Effector memory CD4-positive, alpha-beta T cell (primary cell): ENCODE data around the gene IL4I1.

Source experiments
- DNase-seq, 3 donors: peaks; one replicate each; pipeline ENCODE4 v3.0.0-alpha.2; 2020
- H3K27ac ChIP-seq: 2 replicates; pipeline ENCODE4 v1.7.0; 2013; ENCODE audit warnings: mild to moderate bottlenecking, low read length, moderate library complexity; ENCODE audit not compliant: insufficient read depth, poor library complexity, severe bottlenecking
- H3K27me3 ChIP-seq: replicated peaks from 2 replicates; pipeline ENCODE4 v1.7.0; 2013; ENCODE audit warnings: mild to moderate bottlenecking, low read length; ENCODE audit not compliant: insufficient read depth, control insufficient read depth, poor library complexity, severe bottlenecking
- H3K36me3 ChIP-seq: 2 replicates; pipeline ENCODE4 v1.7.0; 2013; ENCODE audit warnings: mild to moderate bottlenecking, low read length, moderate library complexity; ENCODE audit not compliant: control insufficient read depth, insufficient read depth
- H3K4me1 ChIP-seq: 2 replicates; pipeline ENCODE4 v1.7.0; 2013; ENCODE audit warnings: low read length, mild to moderate bottlenecking; ENCODE audit not compliant: control insufficient read depth, insufficient read depth, poor library complexity, severe bottlenecking
- H3K4me3 ChIP-seq: 2 replicates; pipeline ENCODE4 v1.7.0; 2013; ENCODE audit warnings: low read length, low read depth, mild to moderate bottlenecking; ENCODE audit not compliant: insufficient read depth, poor library complexity, severe bottlenecking
- H3K9me3 ChIP-seq: 2 replicates; pipeline ENCODE4 v1.7.0; 2013; ENCODE audit warnings: mild to moderate bottlenecking, low read length, moderate library complexity; ENCODE audit not compliant: control insufficient read depth

The IL4I1 gene

GRCh38 chr19:49857061-49857837 lies 39.4 kb downstream of the IL4I1 start:
- Histone ChIP-seq H3K27me3 (no peaks in the 10 kb centered on the region), H3K36me3 (peaks cover 55% of the 10 kb centered on the region), H3K9me3 (no peaks in the 10 kb centered on the region), H3K4me3 (no peak overlapping the region), H3K4me1 (no peaks in the 10 kb centered on the region), H3K27ac (no peak overlapping the region)
- no peak for DNase-seq

GRCh38 chr19:49856574-49857021 lies 40.1 kb downstream of the IL4I1 start:
- H3K27me3 ChIP-seq = no peaks in the 10 kb centered on the region
- H3K4me1 ChIP-seq = peaks cover 3% of the 10 kb centered on the region
- H3K27ac ChIP-seq = no peak overlapping the region
- H3K4me3 ChIP-seq = no peak overlapping the region
- no peak for DNase-seq
- H3K36me3 ChIP-seq = peaks cover 52% of the 10 kb centered on the region
- no peaks in the 10 kb centered on the region for H3K9me3 ChIP-seq

DNA sequence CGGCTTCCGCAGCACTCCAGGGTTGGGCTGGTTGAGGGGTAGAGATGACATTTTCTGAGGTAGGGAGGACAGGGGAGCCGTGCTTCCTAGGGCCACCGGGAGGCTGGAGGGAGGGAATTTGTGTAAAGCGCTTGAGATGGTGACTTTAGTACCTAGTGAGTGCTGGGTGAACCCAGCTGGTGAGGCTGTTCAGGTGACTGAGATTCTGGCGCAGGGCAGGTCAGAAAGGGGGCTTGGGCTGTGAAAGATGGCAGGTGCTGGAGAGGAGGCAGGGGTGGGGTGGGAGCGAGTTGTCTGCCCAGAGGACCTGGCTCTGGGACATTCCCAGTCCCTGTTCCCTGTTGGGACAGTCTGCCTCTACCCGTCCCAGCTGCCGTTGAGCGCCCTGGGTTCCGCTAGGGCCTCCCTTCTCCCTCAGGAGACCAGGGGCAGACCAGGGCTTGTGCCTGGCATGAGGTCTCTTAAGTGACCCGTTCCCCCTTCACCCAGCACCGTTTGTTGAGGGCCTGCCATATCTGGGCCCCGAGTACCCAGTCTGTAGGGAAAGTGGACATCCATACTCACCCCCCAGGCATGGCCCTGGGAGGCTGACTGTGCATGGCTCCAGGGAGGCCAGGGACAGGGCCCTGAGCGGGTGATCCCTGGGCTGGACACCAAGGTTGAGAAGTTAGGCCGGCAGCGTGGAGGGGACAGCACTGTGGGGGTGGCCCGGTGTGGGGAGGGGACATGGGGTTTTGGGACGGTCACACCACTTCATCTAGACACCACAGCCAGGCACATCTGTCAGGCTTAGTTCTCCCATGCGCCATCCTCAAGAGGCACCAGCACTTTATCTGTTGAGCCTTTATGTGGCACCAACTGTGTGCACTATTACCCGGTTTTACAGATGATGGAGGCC lies 40.8 kb downstream of the IL4I1 start:
- no peak overlapping the region for H3K4me3 ChIP-seq
- H3K27ac ChIP-seq = no peak overlapping the region
- H3K27me3 ChIP-seq = no peaks in the 10 kb centered on the region
- H3K9me3 ChIP-seq = no peaks in the 10 kb centered on the region
- H3K36me3 ChIP-seq = peaks cover 47% of the 10 kb centered on the region
- DNase-seq = no peak
- peaks cover 3% of the 10 kb centered on the region for H3K4me1 ChIP-seq

- DNase-seq = no peak
- H3K27ac ChIP-seq = no peak overlapping the region
- H3K4me1 ChIP-seq = peaks cover 3% of the 10 kb centered on the region
- no peaks in the 10 kb centered on the region for H3K27me3 ChIP-seq
- peaks cover 40% of the 10 kb centered on the region for H3K36me3 ChIP-seq
- no peak overlapping the region for H3K4me3 ChIP-seq
- H3K9me3 ChIP-seq = no peaks in the 10 kb centered on the region
These were observed 41.4 kb downstream of the IL4I1 start for GRCh38 chr19:49855277-49855675.

GRCh38 chr19:49854378-49855263 lies 42.1 kb downstream of the IL4I1 start:
- no peak overlapping the region for H3K4me3 ChIP-seq
- no peaks in the 10 kb centered on the region for H3K27me3 ChIP-seq
- H3K27ac ChIP-seq = no peak overlapping the region
- peaks cover 3% of the 10 kb centered on the region for H3K4me1 ChIP-seq
- no peaks in the 10 kb centered on the region for H3K9me3 ChIP-seq
- no peak for DNase-seq
- H3K36me3 ChIP-seq = peaks cover 34% of the 10 kb centered on the region

GRCh38 chr19:49853852-49854377 lies 42.8 kb downstream of the IL4I1 start:
- H3K27me3 ChIP-seq = no peaks in the 10 kb centered on the region
- H3K4me1 ChIP-seq = peaks cover 3% of the 10 kb centered on the region
- H3K27ac ChIP-seq = no peak overlapping the region
- no peak overlapping the region for H3K4me3 ChIP-seq
- DNase-seq = no peak
- peaks cover 32% of the 10 kb centered on the region for H3K36me3 ChIP-seq
- H3K9me3 ChIP-seq = no peaks in the 10 kb centered on the region

GRCh38 chr19:49852631-49853126 lies 44.0 kb downstream of the IL4I1 start:
- no peaks in the 10 kb centered on the region for H3K27me3 ChIP-seq
- no peak overlapping the region for H3K27ac ChIP-seq
- H3K4me3 ChIP-seq = no peak overlapping the region
- H3K9me3 ChIP-seq = no peaks in the 10 kb centered on the region
- H3K4me1 ChIP-seq = peaks cover 3% of the 10 kb centered on the region
- H3K36me3 ChIP-seq = peaks cover 20% of the 10 kb centered on the region
- no peak for DNase-seq

DNA sequence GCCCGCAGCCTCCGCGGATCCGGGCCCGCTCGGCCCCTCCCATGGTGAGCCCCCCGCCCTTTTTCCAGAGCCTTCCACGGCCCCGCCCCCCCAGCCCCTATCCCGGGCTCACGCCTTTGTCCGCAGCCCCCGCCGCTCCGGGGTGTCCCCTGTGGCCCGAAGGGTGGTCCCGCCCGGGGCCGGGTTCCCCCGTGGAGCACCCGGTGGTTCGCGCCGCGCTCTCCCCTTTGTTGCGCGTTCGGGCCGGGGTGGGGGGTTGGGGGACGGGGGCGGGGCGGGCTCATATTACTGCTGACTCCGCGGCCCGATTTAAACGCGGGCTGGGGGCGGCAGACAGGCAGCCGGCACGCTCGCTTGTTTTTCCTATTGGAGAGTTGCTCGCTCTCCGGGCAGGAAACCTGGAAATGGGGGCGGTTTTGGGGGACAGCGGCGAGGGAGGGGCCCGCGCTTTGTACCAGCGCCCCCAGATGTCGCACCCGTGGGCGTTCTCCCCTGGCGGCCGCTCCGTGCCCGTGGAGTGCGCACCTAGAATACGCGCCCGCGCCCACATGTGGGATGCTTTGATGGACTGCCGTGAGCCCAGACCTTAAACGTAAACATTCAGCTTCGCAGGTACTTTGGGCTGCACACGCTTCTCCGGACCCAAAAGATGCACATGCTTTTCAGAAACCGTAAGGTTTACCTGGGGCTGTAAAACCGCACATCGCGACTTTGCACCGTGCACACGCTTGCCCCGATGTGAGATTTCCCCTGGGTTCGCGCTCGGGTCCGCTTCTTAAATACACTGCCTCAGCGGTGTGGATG lies 45.0 kb downstream of the IL4I1 start:
- Histone ChIP-seq H3K36me3 (peaks cover 16% of the 10 kb centered on the region), H3K27ac (peak overlapping the region; percentile 40), H3K4me3 (peak overlapping the region; percentile 98), H3K4me1 (peaks cover 3% of the 10 kb centered on the region), H3K9me3 (no peaks in the 10 kb centered on the region), H3K27me3 (no peaks in the 10 kb centered on the region)
- peak in 1 of 3 donors; percentile 15 for DNase-seq
